Lower lobe of right lung (tissue), 2 donors: ENCODE data around the gene PAK4. TPM values are rescaled to one million over a fixed set of nuclear protein-coding genes. Genes with fewer than 3 reads are reported as not detected.

Experiments used
- ATAC-seq, 2 donors: fragments of 200-7000 bp; cut with Tn5 transposase; one replicate each; pipeline ENCODE4 v1.9.1; 2020 to 2022; ENCODE audit warnings: mild to moderate bottlenecking in 2 of 2, moderate library complexity in 2 of 2
- DNase-seq: peaks from one replicate; pipeline ENCODE4 v3.0.0-alpha.2; 2020
- H3K27ac ChIP-seq: fragments of 200-600 bp; one replicate; pipeline ENCODE4 v1.8.0; 2022
- H3K27me3 ChIP-seq: fragments of 200-600 bp; one replicate; pipeline ENCODE4 v1.8.0; 2022; ENCODE audit warnings: low read depth
- H3K36me3 ChIP-seq: fragments of 200-600 bp; one replicate; pipeline ENCODE4 v1.8.0; 2022; ENCODE audit warnings: mild to moderate bottlenecking
- H3K4me1 ChIP-seq: fragments of 200-600 bp; one replicate; pipeline ENCODE4 v1.8.0; 2022
- H3K4me3 ChIP-seq: fragments of 200-600 bp; one replicate; pipeline ENCODE4 v1.8.0; 2022; ENCODE audit warnings: mild to moderate bottlenecking
- H3K9me3 ChIP-seq: fragments of 200-600 bp; one replicate; pipeline ENCODE4 v1.8.0; 2022
- intact Hi-C: fragments of 100-400 bp; cut with DNase I; formaldehyde crosslinking; loops from one replicate; pipeline ENCODE4 v1.11.0; 2022
- long read RNA-seq: library from polyadenylated mRNA; unstranded; transcript quantifications from one replicate; pipeline ENCODE4 v2.0.0, GENCODE V29; 2021
- total RNA-seq: library from RNA; stranded (reverse); fragmentation: NEBNext Ultra II Directional; extraction: Animal tissue kit (Norgen Biotek cat#: 25700); gene quantifications from one replicate; pipeline ENCODE4 v1.2.1, GENCODE V29; 2021
- TF ChIP-seq, protein P1 (sequence below): fragments of 200-600 bp; IDR thresholded peaks from one replicate; pipeline ENCODE4 v1.8.0; 2022; ENCODE audit warnings: antibody characterized with exemption, mild to moderate bottlenecking
- donor health status: DM: no; HTN: yes; CAD: no; lungs with severe emphysema.

PAK4 gene
- 73.0 TPM for total RNA-seq
- long read RNA-seq, full-length matches to known transcripts = 12 of 69 reads
- long read RNA-seq, partial matches to known transcripts = 22 of 69 reads
- long read RNA-seq, other reads (novel, unspliced or antisense) = 35 of 69 reads

GRCh38 chr19:39125554-39126311 is at the start of gene PAK4:
Gene PAK4, plus strand, starts transcription at chr19:39125786. Its CDS starts 43,768 bp downstream, at chr19:39169554.
- TF ChIP-seq, protein P1, sequence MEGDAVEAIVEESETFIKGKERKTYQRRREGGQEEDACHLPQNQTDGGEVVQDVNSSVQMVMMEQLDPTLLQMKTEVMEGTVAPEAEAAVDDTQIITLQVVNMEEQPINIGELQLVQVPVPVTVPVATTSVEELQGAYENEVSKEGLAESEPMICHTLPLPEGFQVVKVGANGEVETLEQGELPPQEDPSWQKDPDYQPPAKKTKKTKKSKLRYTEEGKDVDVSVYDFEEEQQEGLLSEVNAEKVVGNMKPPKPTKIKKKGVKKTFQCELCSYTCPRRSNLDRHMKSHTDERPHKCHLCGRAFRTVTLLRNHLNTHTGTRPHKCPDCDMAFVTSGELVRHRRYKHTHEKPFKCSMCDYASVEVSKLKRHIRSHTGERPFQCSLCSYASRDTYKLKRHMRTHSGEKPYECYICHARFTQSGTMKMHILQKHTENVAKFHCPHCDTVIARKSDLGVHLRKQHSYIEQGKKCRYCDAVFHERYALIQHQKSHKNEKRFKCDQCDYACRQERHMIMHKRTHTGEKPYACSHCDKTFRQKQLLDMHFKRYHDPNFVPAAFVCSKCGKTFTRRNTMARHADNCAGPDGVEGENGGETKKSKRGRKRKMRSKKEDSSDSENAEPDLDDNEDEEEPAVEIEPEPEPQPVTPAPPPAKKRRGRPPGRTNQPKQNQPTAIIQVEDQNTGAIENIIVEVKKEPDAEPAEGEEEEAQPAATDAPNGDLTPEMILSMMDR = no peak
- Histone ChIP-seq H3K36me3 (no peaks in the 10 kb centered on the region), H3K4me3 (peak within 1 kb of the TSS; percentile 92), H3K9me3 (no peaks in the 10 kb centered on the region), H3K27me3 (no peaks in the 10 kb centered on the region), H3K4me1 (peaks cover 64% of the 10 kb centered on the region), H3K27ac (peak within 1 kb of the TSS; percentile 76)
- intact Hi-C loops = loop anchor here (10.0 kb wide), 1 partner anchor 199 kb away; the partner anchor contains the start of gene LRFN1
- peak; percentile 98 for DNase-seq
- ATAC-seq = peak; percentile 98

GRCh38 chr19:39077323-39077722 is 48.3 kb upstream of the PAK4 start:
- Histone ChIP-seq H3K9me3 (no peaks in the 10 kb centered on the region), H3K27me3 (peaks cover 49% of the 10 kb centered on the region), H3K36me3 (no peaks in the 10 kb centered on the region), H3K4me1 (no peaks in the 10 kb centered on the region), H3K27ac (no peak overlapping the region), H3K4me3 (no peak overlapping the region)
- intact Hi-C loops = no loop called here
- TF ChIP-seq, protein P1 = no peak
- no peak for DNase-seq
- no peak for ATAC-seq

- DNase-seq (no peak), ATAC-seq (no peak)
- H3K36me3 ChIP-seq = no peaks in the 10 kb centered on the region
- intact Hi-C loops = no loop called here
- H3K27me3 ChIP-seq = peaks cover 62% of the 10 kb centered on the region
- TF ChIP-seq, protein P1 = no peak
- H3K9me3 ChIP-seq = no peaks in the 10 kb centered on the region
- peaks cover 10% of the 10 kb centered on the region for H3K4me1 ChIP-seq
- H3K27ac ChIP-seq = no peak overlapping the region
- H3K4me3 ChIP-seq = no peak overlapping the region
Observed at GRCh38 chr19:39078436-39079200, 47.0 kb upstream of the PAK4 start.

DNA sequence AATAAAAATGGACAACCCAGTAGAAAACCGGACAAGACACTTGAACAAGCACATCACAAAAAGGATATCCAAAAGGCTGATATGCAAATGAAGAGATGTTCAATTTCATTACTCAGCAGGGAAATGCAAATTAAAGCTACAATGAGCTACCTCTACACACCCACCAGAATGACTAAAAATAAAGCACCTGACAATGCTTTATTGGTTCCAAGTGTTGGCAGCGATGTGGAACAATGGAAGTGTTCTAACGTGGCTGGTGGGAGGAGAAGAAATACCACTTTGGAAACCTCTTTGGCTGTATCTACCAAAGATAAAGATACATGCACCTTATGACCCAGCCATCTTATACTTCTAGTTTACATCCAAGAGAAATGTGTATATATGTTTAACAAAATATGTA is 45.2 kb upstream of the PAK4 start:
- Histone ChIP-seq H3K27me3 (peaks cover 77% of the 10 kb centered on the region), H3K4me3 (no peak overlapping the region), H3K27ac (no peak overlapping the region), H3K4me1 (peaks cover 17% of the 10 kb centered on the region), H3K36me3 (no peaks in the 10 kb centered on the region), H3K9me3 (no peaks in the 10 kb centered on the region)
- no peak for DNase-seq
- intact Hi-C loops = no loop called here
- TF ChIP-seq, protein P1 = no peak
- no peak for ATAC-seq

DNA sequence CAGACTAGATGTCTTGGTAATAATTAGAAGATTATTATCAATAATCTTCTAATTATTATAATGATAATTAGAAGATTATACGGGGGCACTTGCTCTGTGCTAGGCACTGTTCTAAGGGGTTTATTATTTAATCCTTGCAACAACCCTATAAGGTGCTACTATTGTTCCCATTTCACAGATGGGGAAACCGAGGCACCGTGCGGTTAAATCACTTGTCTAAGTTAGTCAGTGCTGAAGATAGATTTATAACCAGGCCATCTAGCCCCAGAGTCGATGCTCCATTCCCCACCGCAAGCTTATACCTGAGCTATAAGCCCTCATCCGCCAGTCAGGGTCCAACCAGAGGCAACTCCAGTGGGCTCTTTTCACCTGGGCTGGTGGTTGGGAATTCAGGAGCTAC is 43.4 kb upstream of the PAK4 start:
- Histone ChIP-seq H3K9me3 (no peaks in the 10 kb centered on the region), H3K4me3 (no peak overlapping the region), H3K36me3 (no peaks in the 10 kb centered on the region), H3K4me1 (peaks cover 17% of the 10 kb centered on the region), H3K27ac (no peak overlapping the region), H3K27me3 (peaks cover 89% of the 10 kb centered on the region)
- TF ChIP-seq, protein P1 = no peak
- DNase-seq (no peak), ATAC-seq (no peak)
- intact Hi-C loops = no loop called here
